Lower leg skin (tissue), 4 donors: Measurements from ENCODE around the gene ASAP3. TPM values are rescaled to one million over a fixed set of nuclear protein-coding genes. Genes with fewer than 3 reads are reported as not detected.

Experiments used
- DNase-seq, 2 donors: peaks; one replicate each; pipeline ENCODE4 v3.0.0-alpha.2; 2019; ENCODE audit warnings: low spot score in 2 of 2
- H3K4me3 ChIP-seq: fragments of 200-600 bp; sonication (generic); 2 replicates; pipeline ENCODE4 v1.5.1; 2017; ENCODE audit warnings: mild to moderate bottlenecking, low read depth; ENCODE audit not compliant: poor library complexity, severe bottlenecking
- POLR2A ChIP-seq, 2 donors: fragments of 450-650 bp; IDR thresholded peaks; one replicate each; pipeline ENCODE4 v1.6.1; 2016 to 2017; ENCODE audit warnings: antibody characterized with exemption in 2 of 2, mild to moderate bottlenecking in 1 of 2, moderate library complexity in 1 of 2
- WGBS, 2 donors: methylation state at CpG; one replicate each; pipeline ENCODE4 v1.1.5; 2018; 5-methylcytosine and 5-hydroxymethylcytosine counted together
- intact Hi-C: fragments of 100-400 bp; cut with DNase I; formaldehyde crosslinking; loops from one replicate; pipeline ENCODE4 v1.15.0; 2023; ENCODE audit warnings: low total_unique reads
- total RNA-seq, 4 donors: library from RNA; depleted of rRNA; stranded (reverse); fragments of >200 nt; gene quantifications; one replicate each; pipeline ENCODE4 v1.1.0, GENCODE V29; 2016
- TF ChIP-seq, protein P1 (sequence below), 3 donors: fragments of 450-650 bp; IDR thresholded peaks; one replicate each; pipeline ENCODE4 v1.5.1; 2016; ENCODE audit warnings: antibody characterized with exemption in 3 of 3, mild to moderate bottlenecking in 3 of 3, moderate library complexity in 2 of 3

ASAP3 gene
- total RNA-seq, 4 donors from 2014 or later = 103 to 114 (median 108) TPM

DNA sequence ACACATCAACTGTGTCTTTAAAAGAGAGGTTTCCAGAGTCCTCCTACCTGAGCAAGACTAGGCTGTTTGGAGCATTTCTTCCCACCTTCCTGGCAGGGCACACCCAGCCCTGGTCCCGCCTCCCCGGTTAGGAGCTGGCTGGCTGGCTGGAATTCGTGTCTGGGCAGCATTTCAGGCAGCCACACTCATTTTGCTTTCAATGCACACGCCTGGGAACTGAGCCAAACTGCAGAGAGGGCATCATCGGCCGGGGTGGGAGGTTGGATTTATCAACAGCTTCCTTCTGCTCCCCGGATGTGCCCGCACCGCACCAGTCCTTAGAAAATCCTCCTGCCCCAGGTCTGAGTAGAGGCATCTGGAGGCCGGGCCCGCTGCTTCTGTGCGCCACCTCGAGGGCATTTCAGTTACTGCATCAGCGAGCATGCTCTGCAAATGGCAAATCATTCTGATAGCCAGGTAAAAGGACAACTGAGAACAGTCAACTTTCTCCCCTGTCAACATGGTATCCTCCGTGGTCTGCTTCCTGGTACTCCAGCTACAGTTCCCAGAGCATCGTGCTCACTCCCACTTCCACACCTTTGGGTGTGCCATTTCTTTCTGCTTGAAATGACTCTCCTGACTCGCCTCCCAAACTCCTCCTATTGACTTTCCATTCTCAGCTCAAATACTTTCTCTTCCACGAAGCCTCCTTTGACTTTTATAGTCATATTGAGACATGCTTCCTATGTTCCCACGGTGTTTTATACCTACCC, 80.1 kb downstream of the ASAP3 start:
- WGBS, 2 donors = 4% methylated on average over 19 of the region's 19 CpGs
- H3K4me3 ChIP-seq = no peak overlapping the region
- intact Hi-C loops = no loop called here
- TF ChIP-seq, protein P1, sequence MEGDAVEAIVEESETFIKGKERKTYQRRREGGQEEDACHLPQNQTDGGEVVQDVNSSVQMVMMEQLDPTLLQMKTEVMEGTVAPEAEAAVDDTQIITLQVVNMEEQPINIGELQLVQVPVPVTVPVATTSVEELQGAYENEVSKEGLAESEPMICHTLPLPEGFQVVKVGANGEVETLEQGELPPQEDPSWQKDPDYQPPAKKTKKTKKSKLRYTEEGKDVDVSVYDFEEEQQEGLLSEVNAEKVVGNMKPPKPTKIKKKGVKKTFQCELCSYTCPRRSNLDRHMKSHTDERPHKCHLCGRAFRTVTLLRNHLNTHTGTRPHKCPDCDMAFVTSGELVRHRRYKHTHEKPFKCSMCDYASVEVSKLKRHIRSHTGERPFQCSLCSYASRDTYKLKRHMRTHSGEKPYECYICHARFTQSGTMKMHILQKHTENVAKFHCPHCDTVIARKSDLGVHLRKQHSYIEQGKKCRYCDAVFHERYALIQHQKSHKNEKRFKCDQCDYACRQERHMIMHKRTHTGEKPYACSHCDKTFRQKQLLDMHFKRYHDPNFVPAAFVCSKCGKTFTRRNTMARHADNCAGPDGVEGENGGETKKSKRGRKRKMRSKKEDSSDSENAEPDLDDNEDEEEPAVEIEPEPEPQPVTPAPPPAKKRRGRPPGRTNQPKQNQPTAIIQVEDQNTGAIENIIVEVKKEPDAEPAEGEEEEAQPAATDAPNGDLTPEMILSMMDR (IDR thresholded peaks at IDR 0.05) = peak in 1 of 3 donors; percentile 95
- no peak for TF ChIP-seq POLR2A (IDR thresholded peaks at IDR 0.05)
- DNase-seq = peak; percentile 86 to 98

DNA sequence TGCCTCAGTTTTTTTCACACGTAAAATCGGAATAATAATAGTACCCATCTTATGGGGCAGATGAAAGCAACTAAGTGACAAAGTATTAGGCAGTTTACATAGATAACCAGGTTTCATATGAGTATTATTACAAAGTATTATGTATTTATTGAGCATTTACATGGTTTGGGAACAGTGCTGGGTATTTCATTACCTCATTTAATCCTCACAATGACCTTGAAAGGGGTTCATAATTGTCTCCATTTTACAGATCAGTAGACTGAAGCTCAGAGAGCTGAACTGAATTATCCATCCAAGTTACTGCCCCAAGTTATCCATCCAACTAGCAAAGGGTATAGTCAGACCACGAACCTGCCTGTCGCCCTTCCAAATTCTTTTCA, 80.6 kb downstream of the ASAP3 start:
- no peak for DNase-seq
- WGBS, 2 donors = 53 to 67% methylated on average over 4 of the region's 4 CpGs
- intact Hi-C loops = no loop called here
- H3K4me3 ChIP-seq = no peak overlapping the region
- TF ChIP-seq, protein P1 (IDR thresholded peaks at IDR 0.05) = no peak

DNA sequence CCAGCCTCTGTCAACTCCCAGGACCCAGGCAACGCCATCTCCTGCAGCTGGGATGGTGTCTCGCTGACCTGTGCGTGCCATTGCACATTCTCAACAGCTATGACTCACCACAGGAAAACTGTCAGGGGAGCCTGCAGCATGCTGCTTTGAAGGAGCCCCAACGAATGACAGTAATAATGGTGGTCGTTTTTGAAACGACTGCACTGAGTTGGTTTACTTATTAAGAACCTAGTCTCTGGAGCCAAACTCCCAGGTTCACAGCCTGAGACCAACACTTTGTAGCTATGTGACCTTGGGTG, 81.0 kb downstream of the ASAP3 start:
- WGBS, 2 donors = 10 to 22% methylated on average over 6 of the region's 6 CpGs
- H3K4me3 ChIP-seq = no peak overlapping the region
- no peak for TF ChIP-seq POLR2A (IDR thresholded peaks at IDR 0.05)
- TF ChIP-seq, protein P1 (IDR thresholded peaks at IDR 0.05) = no peak
- no peak for DNase-seq
- intact Hi-C loops = no loop called here

DNA sequence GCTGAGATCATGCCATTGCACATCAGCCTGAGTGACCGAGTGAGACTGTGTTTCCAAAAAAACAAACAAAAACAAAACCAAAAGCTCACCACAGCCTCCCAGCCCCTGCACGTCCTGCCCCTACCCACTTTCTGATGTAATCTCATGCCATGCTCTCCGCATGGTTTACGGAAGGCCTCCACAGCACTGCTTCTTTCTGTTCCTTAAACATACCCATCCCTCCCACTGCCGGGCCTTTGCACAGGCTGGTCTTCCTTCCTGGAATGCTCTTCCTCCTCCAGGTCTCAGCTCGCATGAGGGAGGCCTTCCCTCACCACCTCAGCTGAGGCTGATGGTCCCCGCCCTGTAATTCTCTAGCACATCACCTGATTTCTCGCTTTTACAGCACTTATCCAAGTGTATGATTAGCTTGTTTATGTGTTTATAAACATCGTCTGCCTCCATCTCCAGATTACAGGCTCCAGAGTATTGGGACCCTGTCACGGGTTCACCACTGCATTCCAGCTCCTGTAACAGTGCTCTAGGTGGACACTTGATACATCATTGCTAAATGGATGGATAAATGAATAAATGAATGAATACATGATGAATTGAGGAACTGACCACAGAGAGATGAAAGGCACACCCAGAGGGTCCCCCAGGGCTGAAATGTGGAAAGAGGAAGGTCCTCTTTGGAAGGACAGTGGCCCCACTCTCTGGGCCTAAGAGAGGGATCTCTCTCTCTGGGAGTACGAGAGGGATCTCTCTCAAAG, 81.5 kb downstream of the ASAP3 start:
- no peak overlapping the region for H3K4me3 ChIP-seq
- no peak for DNase-seq
- intact Hi-C loops = no loop called here
- 60 to 67% methylated on average over 11 of the region's 11 CpGs for WGBS, 2 donors
- TF ChIP-seq, protein P1 (IDR thresholded peaks at IDR 0.05) = no peak
- TF ChIP-seq POLR2A (IDR thresholded peaks at IDR 0.05) = no peak

DNA sequence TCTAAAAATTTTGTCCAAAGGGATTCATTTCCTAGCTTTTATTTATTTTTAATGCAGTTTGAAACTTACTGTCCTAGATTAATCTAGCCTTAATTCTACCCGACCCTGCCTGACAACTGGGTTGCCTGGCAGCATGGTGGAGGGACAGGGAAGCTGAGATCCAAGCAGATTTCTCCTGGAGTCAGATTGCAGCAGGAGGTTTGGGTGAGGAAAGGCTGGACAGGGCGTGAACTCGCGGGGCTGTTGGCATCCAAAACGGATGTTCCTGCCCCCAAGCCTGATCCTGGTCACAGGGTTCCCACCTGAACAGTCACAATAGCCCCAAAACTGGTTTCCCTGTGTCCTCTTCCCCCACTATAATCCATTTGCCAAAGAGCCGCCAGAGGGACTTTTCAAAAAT, 82.7 kb downstream of the ASAP3 start:
- intact Hi-C loops = no loop called here
- DNase-seq = no peak
- 67 to 68% methylated on average over 6 of the region's 6 CpGs for WGBS, 2 donors

More for the DNA sequence above, 82.7 kb downstream of the ASAP3 start:
- H3K4me3 ChIP-seq = no peak overlapping the region
- TF ChIP-seq POLR2A (IDR thresholded peaks at IDR 0.05) = no peak
- TF ChIP-seq, protein P1 (IDR thresholded peaks at IDR 0.05) = no peak
